ENCODE measurements around the gene SEZ6L2. TPM values are rescaled to one million over a fixed set of nuclear protein-coding genes. Genes with fewer than 3 reads are reported as not detected.
A peak's percentile ranks its signal among the peaks of the same experiment; 100 is the strongest.
"Not testable (repeated sequence)": the region's sequence is repeated elsewhere in the genome, so short reads cannot be mapped to it uniquely, and the experiment has no call there.

The SEZ6L2 gene
- total RNA-seq, 4 donors from 2014 or later, result 1.7 to 14.2 (median 10.6) TPM

DNA sequence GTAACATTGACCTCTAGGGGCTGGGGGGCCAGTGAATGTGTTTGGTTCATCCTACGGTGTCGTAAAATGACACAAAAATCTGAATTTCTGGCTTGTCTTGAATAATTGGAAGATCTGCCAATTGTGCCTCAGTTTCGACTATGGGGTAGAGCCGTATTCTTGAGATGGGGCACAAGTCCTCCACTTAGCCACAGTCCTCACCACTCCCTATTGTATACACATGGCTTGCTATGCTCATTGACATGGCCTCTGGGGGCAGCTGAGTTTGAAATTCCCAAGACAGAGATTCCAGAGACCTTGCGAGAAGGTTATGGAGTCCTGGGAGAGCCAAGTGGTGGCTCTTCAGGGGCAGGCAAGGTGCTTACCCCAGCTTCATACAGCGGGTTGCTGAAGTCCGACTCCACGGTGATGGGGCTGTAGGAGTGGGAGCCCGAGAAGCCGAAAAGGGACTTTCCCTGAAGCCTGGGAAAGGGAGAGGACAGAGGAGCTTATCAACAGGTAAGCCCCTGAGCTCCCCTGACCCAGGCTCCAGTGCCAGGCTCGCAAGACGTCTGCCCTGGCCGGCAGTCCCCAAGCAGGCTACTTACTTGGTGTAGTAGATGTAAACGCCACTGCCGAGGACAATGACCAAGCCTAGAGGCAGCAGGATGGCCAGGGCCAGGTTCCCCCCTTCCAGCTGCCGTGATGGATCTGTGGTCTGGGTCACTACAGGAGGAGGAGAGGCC lies 27.4 kb downstream of the SEZ6L2 start:
- Histone ChIP-seq H3K36me3 (no peaks in the 10 kb centered on the region), H3K4me1 (peaks cover 0 to 5% (median 2%) of the 10 kb centered on the region in 4 donors), H3K27me3 (peaks cover 0 to 3% of the 10 kb centered on the region in 2 donors), H3K27ac (no peak overlapping the region), H3K9me3 (no peaks in the 10 kb centered on the region), H3K4me3 (no peak overlapping the region)
- no peak for DNase-seq
- no peak for TF ChIP-seq POLR2A (IDR thresholded peaks at IDR 0.05)
- TF ChIP-seq, protein P1, sequence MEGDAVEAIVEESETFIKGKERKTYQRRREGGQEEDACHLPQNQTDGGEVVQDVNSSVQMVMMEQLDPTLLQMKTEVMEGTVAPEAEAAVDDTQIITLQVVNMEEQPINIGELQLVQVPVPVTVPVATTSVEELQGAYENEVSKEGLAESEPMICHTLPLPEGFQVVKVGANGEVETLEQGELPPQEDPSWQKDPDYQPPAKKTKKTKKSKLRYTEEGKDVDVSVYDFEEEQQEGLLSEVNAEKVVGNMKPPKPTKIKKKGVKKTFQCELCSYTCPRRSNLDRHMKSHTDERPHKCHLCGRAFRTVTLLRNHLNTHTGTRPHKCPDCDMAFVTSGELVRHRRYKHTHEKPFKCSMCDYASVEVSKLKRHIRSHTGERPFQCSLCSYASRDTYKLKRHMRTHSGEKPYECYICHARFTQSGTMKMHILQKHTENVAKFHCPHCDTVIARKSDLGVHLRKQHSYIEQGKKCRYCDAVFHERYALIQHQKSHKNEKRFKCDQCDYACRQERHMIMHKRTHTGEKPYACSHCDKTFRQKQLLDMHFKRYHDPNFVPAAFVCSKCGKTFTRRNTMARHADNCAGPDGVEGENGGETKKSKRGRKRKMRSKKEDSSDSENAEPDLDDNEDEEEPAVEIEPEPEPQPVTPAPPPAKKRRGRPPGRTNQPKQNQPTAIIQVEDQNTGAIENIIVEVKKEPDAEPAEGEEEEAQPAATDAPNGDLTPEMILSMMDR (IDR thresholded peaks at IDR 0.05), result no peak

DNA sequence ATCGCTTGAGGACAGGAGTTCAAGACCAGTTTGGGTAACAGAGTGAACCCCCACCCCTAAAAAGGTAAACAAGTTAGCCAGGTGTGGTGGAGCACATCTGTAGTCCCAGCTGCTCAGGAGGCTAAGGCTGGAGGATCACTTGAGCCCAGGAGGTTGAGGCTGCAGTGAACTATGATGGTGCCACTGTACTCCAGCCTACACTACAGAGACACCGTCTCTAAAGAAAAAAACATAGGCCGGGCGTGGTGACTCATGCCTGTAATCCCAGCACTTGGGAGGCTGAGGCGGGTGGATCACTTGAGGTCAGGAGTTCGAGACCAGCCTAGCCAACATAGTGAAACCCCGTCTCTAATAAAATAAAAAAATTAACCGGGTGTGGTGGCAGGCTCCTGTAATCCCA lies 30.3 kb downstream of the SEZ6L2 start:
- not testable (repeated sequence) for H3K27me3 ChIP-seq, H3K36me3 ChIP-seq, H3K4me1 ChIP-seq, H3K27ac ChIP-seq, DNase-seq, H3K9me3 ChIP-seq, H3K4me3 ChIP-seq

GRCh38 chr16:29868396-29869009 lies 30.8 kb downstream of the SEZ6L2 start:
- no peak for TF ChIP-seq POLR2A (IDR thresholded peaks at IDR 0.05)
- TF ChIP-seq, protein P1 (IDR thresholded peaks at IDR 0.05), result no peak
- Histone ChIP-seq H3K9me3 (no peaks in the 10 kb centered on the region), H3K27ac (no peak overlapping the region), H3K36me3 (no peaks in the 10 kb centered on the region), H3K4me1 (peaks cover 0 to 3% (median 0%) of the 10 kb centered on the region in 4 donors), H3K4me3 (no peak overlapping the region), H3K27me3 (no peaks in the 10 kb centered on the region)
- no peak for DNase-seq

DNA sequence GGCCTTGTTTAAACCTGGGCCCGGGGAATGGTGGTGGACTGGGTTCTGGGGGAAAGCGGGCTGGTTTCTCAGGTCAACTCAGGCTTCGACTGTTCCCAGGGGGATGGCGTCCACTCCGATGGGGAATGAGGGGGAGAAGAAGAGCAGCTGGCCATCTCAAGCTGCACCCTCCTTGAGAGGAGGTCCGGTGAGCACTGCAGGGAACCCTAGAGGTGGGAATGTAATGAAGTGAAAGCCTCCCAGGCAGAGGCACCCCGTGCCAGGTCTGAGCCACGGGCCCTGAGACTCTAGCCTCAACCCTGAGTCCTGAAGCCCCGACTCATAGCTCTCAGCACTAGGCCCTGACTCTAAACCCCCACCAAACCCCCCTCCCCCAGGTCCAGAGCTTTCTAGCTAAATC lies 35.1 kb downstream of the SEZ6L2 start:
- Histone ChIP-seq H3K36me3 (peaks cover 0 to 22% (median 0%) of the 10 kb centered on the region in 3 donors), H3K4me3 (no peak overlapping the region), H3K27me3 (no peaks in the 10 kb centered on the region), H3K9me3 (no peaks in the 10 kb centered on the region), H3K4me1 (peaks cover 6 to 19% (median 8%) of the 10 kb centered on the region in 4 donors), H3K27ac (no peak overlapping the region)
- TF ChIP-seq POLR2A (IDR thresholded peaks at IDR 0.05), result no peak
- TF ChIP-seq, protein P1 (IDR thresholded peaks at IDR 0.05), result no peak
- DNase-seq, result no peak

- H3K27ac ChIP-seq, result peak overlapping the region; percentile 82 to 96 (median 89)
- DNase-seq, result no peak
- H3K36me3 ChIP-seq, result peaks cover 0 to 28% (median 0%) of the 10 kb centered on the region in 3 donors
- no peaks in the 10 kb centered on the region for H3K27me3 ChIP-seq
- peak overlapping the region in 2 of 4 donors; percentile 5 to 94 for H3K4me3 ChIP-seq
- no peaks in the 10 kb centered on the region for H3K9me3 ChIP-seq
- TF ChIP-seq, protein P1 (IDR thresholded peaks at IDR 0.05), result no peak
- TF ChIP-seq POLR2A (IDR thresholded peaks at IDR 0.05), result no peak
- peaks cover 6 to 19% (median 8%) of the 10 kb centered on the region in 4 donors for H3K4me1 ChIP-seq
Measured at GRCh38 chr16:29863669-29863984, 35.7 kb downstream of the SEZ6L2 start.

Measured in Peyer's patch (tissue), 4 donors.